HUES64 (cell line): ENCODE measurements around the gene SPATA31E1.

Experiments
- H3K27ac ChIP-seq: 2 replicates; pipeline ENCODE4 v1.7.0; 2013; ENCODE audit warnings: low read depth, low read length, inconsistent platforms
- H3K27me3 ChIP-seq: 2 replicates; pipeline ENCODE4 v1.6.1; 2013; ENCODE audit warnings: mild to moderate bottlenecking, low read length; ENCODE audit not compliant: insufficient read depth
- H3K36me3 ChIP-seq: 2 replicates; pipeline ENCODE4 v1.6.1; 2013; ENCODE audit warnings: mild to moderate bottlenecking, low read length; ENCODE audit not compliant: insufficient read depth
- H3K4me1 ChIP-seq: 2 replicates; pipeline ENCODE4 v1.6.1; 2013; ENCODE audit warnings: mild to moderate bottlenecking, low read length, moderate library complexity; ENCODE audit not compliant: insufficient read depth
- H3K4me3 ChIP-seq: 2 replicates; pipeline ENCODE4 v1.5.1; 2013; ENCODE audit warnings: mild to moderate bottlenecking, low read length, moderate library complexity
- H3K9ac ChIP-seq: 2 replicates; pipeline ENCODE4 v1.6.1; 2013; ENCODE audit warnings: mild to moderate bottlenecking, low read depth, low read length
- H3K9me3 ChIP-seq: 2 replicates; pipeline ENCODE4 v1.6.1; 2013; ENCODE audit warnings: low read depth, low read length; ENCODE audit not compliant: insufficient read depth
- WGBS: fragments of 150-250, 120-280 bp; methylation state at CpG from one replicate; pipeline ENCODE4 v1.1.7; 2013; ENCODE audit warnings: missing lambda C conversion rate; 5-methylcytosine and 5-hydroxymethylcytosine counted together

The SPATA31E1 gene

DNA sequence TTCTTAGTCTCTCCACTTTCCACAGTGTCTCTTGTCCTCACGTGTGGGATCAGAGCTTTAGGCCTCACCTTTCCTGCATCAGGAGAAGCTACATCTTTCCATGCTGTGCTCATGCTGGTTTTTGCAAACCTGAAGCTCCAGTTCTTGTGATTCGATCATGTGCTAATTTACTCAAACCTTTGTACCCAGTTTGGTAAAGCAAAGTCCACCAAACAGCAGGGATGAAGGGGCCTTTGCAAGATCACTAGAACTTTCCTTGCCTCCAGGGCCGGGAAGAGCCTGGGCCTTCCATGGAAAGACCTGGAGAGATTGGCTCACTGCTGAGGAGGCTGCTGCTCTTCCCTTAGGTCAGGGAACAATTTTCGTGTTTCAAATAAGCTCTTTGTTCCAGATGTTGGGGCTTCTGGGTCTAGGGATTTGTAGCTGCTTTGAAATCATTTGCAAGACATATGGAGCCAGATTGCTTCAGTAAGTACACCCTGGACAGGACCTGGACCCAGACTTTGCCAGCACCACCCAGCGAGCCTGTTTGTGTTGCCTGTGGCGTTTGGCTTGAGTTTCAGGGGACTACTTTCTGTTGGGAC is 18.7 kb upstream of the SPATA31E1 start:
- WGBS, result 88% methylated on average over 6 of the region's 6 CpGs
- H3K9me3 ChIP-seq, result 0 out of 2 replicates have a peak, but pooled peaks cover 3% of the 10 kb centered on the region
- H3K27ac ChIP-seq, result no peak overlapping the region
- no peaks in the 10 kb centered on the region for H3K36me3 ChIP-seq
- H3K27me3 ChIP-seq, result no peaks in the 10 kb centered on the region
- no peak overlapping the region for H3K9ac ChIP-seq
- H3K4me3 ChIP-seq, result no peak overlapping the region
- peaks cover 11% of the 10 kb centered on the region; the same call in 1 of the 2 replicates for H3K4me1 ChIP-seq

DNA sequence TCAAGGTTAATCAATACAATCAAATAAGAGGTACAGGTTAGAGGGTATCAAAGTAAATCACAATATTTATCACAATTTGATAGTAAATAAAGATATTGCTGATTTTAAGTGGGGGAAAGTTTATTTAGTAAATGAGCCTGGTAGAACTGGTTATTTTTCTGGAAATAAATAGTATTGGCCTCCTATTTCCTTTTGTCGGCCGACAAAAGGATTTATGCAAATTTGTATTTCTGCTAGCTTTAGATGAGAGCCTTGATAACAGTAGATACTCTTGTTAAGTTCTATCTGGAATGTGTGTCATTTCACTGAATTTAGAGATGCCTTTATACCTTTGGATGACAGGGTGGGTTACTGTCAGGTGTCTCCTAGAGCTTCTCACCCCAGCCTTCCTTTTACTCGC is 17.8 kb upstream of the SPATA31E1 start:
- no peak overlapping the region for H3K9ac ChIP-seq
- peaks cover 11% of the 10 kb centered on the region; the same call in 1 of the 2 replicates for H3K4me1 ChIP-seq
- H3K36me3 ChIP-seq, result no peaks in the 10 kb centered on the region
- no peaks in the 10 kb centered on the region for H3K9me3 ChIP-seq
- H3K4me3 ChIP-seq, result no peak overlapping the region
- 95% methylated on average over 3 of the region's 3 CpGs for WGBS
- no peaks in the 10 kb centered on the region for H3K27me3 ChIP-seq
- H3K27ac ChIP-seq, result no peak overlapping the region

DNA sequence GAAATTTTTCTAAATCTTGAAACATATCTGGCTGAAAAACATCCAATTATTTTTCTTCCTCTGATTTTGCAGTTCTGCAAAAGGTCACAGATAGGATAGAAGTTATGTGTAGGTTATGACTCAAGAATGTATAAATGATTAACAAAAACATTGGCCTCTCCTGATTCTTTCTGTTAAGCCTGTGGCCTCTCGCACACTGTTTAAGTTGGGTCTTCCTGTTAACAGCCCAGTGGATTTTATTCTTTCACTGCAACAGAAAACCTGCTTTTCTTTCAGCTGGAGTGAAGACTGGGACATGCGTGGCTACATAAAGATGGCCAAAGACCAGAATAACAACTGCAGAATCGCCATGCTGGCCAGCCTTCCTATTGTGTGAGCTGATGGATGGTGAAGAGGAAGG is 17.1 kb upstream of the SPATA31E1 start:
- no peak overlapping the region for H3K9ac ChIP-seq
- no peaks in the 10 kb centered on the region for H3K9me3 ChIP-seq
- H3K36me3 ChIP-seq, result no peaks in the 10 kb centered on the region
- no peak overlapping the region for H3K4me3 ChIP-seq
- 89% methylated on average over 3 of the region's 3 CpGs for WGBS
- peaks cover 11% of the 10 kb centered on the region; the same call in 1 of the 2 replicates for H3K4me1 ChIP-seq
- H3K27ac ChIP-seq, result no peak overlapping the region
- no peaks in the 10 kb centered on the region for H3K27me3 ChIP-seq

DNA sequence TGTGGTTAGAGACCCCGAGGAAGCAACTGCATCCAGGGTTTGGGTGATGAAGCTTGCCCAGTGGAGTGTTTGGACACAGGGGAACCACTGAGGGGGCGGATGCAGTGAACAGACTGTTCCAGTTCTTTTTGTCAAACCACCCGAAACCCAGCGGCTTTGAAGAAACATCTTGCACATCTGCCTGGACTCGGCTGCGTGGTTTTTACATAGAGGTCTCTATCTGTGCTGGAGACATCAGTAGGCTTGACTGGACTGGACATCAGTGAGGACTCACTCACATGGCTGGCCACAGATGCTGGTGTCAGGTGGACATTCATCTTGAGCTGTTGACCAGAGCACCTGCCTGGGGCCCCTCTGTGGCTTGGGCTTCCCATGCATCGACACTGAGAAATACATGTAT is 15.3 kb upstream of the SPATA31E1 start:
- Histone ChIP-seq H3K4me3 (no peak overlapping the region), H3K9ac (no peak overlapping the region), H3K9me3 (no peaks in the 10 kb centered on the region), H3K4me1 (peaks cover 9% of the 10 kb centered on the region; the same call in 1 of the 2 replicates), H3K27ac (no peak overlapping the region), H3K27me3 (no peaks in the 10 kb centered on the region), H3K36me3 (no peaks in the 10 kb centered on the region)
- WGBS, result 89% methylated on average over 7 of the region's 7 CpGs

DNA sequence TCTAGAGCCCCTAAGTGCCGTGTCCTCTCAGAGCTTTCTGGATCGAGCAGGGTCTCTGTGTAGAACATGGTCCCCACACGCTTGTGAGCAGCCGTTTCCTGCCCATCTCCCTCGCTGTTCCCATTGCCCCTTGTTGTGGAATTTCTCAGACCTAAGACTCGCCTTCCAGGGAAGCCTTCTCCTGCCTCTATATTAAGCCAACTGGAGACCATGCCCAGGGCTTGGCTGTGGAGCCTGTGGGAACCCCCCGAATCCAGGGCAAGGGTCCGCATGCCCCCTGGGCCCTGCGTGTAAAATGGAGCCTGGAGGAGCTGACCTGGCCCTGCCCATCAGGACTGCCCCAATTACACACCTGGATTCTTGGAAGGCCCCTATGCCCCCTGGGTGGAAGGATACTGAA is 14.5 kb upstream of the SPATA31E1 start:
- Histone ChIP-seq H3K9me3 (no peaks in the 10 kb centered on the region), H3K27ac (no peak overlapping the region), H3K36me3 (no peaks in the 10 kb centered on the region), H3K4me3 (no peak overlapping the region), H3K27me3 (no peaks in the 10 kb centered on the region), H3K9ac (no peak overlapping the region), H3K4me1 (peaks cover 1% of the 10 kb centered on the region; the same call in 1 of the 2 replicates)
- 95% methylated on average over 9 of the region's 9 CpGs for WGBS

DNA sequence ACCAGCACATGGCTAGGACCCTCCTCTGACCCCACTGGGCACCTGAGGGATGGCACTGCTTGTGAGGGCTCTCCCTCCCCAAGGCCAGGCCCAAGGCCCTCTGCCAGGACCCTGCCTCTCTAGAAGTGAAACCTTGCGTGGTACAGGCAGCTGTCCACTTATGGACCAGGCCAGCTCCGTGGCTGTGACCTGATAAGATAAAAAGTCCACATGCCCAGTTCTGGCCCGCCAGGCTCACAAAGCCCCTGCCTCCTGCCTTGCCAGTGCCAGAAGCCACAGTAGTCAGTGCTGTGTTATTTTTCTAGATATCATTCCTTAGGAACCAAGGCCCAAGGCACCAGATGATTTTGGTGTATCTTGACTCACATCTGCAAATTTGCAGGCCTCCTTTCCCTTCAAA is 14.0 kb upstream of the SPATA31E1 start:
- Histone ChIP-seq H3K9ac (no peak overlapping the region), H3K36me3 (no peaks in the 10 kb centered on the region)
- WGBS, result 92% methylated on average over 3 of the region's 3 CpGs

DNA sequence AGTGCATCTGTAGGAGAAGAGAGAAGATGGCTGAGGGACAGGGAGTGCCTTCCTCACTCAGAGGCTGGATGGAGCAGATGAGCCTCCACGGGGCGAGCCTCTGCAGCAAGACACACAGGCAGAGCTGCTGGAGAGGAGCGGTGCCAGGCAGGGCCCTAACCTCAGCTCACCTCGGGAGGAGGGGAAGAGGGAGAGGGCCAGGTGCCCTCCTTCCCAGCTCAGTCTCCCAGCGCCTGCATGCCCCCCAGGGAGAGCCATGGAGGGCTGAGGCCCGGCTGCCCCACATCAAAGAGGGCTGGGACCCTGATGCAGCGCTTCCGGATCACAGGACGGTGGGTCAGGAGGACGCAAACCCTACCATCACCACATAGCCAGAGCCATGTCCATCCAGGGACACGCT is 13.6 kb upstream of the SPATA31E1 start:
- no peaks in the 10 kb centered on the region for H3K9me3 ChIP-seq
- H3K4me1 ChIP-seq, result no peaks in the 10 kb centered on the region
- H3K36me3 ChIP-seq, result no peaks in the 10 kb centered on the region
- H3K4me3 ChIP-seq, result no peak overlapping the region
- H3K9ac ChIP-seq, result no peak overlapping the region
- WGBS, result 87% methylated on average over 11 of the region's 11 CpGs
- no peaks in the 10 kb centered on the region for H3K27me3 ChIP-seq
- H3K27ac ChIP-seq, result no peak overlapping the region

More for the DNA sequence above, 14.0 kb upstream of the SPATA31E1 start:
- Histone ChIP-seq H3K27ac (no peak overlapping the region), H3K4me1 (no peaks in the 10 kb centered on the region; the same call in 1 of the 2 replicates), H3K27me3 (no peaks in the 10 kb centered on the region), H3K4me3 (no peak overlapping the region), H3K9me3 (no peaks in the 10 kb centered on the region)

DNA sequence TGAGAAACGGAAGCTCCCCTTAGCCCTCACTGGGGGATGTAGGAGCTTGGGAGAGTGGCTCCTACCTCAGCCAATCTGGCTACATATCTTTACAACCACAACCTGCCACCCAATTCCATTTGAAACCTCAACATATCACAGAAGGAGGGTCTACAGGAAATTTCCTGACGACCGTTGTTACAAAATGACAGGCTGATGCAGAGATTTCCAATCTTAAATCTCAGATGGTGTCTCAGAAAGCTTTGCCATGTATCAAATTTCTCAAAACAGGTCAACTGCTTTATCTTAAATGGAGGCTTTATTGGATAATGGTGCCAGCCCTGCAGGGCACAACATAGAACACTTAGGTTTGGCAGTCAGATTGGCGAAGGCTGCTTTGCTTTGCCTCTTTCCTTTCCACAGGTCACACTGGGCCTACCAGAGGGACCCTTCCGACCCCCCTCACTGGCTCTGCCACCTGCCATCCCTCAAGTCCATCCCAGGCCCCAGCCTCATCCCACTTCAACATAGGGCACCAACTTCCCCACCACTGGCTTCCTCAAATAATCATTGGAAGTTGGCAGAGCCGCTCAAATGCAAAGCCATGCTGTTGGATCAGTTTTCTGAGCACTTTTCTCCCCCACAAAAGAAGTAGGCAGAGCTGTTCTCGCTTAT is 11.1 kb upstream of the SPATA31E1 start:
- 94% methylated on average over 6 of the region's 7 CpGs for WGBS
- Histone ChIP-seq H3K9ac (no peak overlapping the region), H3K27me3 (no peaks in the 10 kb centered on the region), H3K27ac (no peak overlapping the region), H3K9me3 (no peaks in the 10 kb centered on the region), H3K4me3 (no peak overlapping the region), H3K4me1 (no peaks in the 10 kb centered on the region; the same call in 1 of the 2 replicates), H3K36me3 (no peaks in the 10 kb centered on the region)

DNA sequence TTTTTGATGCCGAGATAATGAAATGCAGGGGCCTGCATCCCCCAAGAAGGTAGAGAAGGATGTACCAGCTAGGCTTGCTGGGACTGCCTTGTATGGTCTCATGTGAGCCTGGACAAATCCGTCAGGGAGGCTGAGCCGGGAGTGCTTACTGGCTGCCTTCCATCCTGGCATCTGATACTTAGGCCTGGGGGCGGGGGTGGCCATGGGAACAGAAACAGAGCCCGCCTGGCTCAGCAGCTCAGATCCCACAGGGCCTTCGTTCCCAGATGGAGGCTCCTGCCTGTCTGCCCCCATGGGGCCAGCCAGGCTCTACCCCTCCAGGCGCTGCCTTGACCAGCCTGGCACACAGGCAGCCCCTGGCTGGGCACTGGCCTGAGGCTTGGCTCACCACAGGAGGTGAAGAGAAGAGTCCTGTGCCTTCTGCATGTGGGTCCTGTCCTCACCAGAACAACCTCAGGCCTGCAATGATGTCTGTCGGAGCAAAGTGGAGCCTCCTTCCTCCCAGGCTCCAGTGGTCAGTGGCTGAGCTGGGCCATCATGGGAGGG is 10.5 kb upstream of the SPATA31E1 start:
- Histone ChIP-seq H3K9me3 (no peaks in the 10 kb centered on the region), H3K36me3 (no peaks in the 10 kb centered on the region), H3K27ac (no peak overlapping the region), H3K27me3 (no peaks in the 10 kb centered on the region), H3K4me1 (no peaks in the 10 kb centered on the region; the same call in 1 of the 2 replicates), H3K9ac (no peak overlapping the region), H3K4me3 (no peak overlapping the region)
- WGBS, result 93% methylated on average over 8 of the region's 8 CpGs

DNA sequence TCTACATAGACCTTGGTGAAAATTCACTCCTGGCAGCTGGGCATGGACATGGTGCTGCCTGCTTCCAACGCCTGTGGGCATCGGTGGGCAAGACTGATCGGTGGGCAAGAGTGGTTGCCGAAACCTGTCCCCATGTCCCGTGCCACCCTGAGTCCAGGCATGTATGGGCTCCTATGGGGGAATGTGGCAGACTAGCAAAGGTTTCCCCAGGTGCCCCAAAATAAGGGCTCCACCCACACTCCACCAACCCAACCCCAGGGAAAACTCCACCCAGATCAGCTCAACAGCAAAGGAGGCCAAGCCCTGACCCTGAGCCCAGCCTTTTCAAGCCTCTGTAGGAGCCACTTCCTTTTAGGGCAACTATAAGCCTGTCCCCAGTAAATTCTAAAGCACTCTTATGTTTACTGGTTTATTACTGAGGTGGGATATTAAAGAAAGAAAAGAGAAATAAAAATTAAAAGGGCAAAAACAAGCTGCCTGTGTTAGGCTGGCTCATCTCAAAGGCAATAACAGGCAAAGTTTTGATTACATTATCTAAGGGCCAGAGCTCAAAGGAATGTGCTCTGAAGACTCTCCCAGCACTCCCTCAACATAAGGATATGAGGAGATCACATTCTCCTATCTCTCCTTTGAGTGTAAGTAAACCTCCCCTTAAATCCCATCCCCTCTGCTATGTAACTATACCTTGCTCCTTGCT is 8.9 kb upstream of the SPATA31E1 start:
- no peak overlapping the region for H3K4me3 ChIP-seq
- no peak overlapping the region for H3K9ac ChIP-seq
- H3K36me3 ChIP-seq, result no peaks in the 10 kb centered on the region
- 95% methylated on average over 5 of the region's 5 CpGs for WGBS
- H3K4me1 ChIP-seq, result no peaks in the 10 kb centered on the region; the same call in 1 of the 2 replicates
- H3K9me3 ChIP-seq, result no peaks in the 10 kb centered on the region
- no peaks in the 10 kb centered on the region for H3K27me3 ChIP-seq
- H3K27ac ChIP-seq, result no peak overlapping the region

DNA sequence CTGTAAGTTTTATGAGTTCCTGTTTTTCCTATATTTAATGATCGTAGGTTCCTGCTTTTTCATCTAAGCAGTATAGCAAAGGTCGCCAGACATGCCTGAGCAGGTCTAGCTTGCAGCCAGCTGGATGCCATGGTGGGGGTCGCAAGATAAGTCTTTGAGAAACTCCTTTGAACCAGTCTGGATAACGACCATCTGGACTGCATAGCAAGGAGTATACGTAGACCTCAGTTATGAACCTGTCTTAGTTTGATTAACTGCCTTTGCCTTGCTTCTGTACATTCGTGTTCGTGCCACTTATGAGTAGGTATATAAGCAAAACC is 8.4 kb upstream of the SPATA31E1 start:
- 89% methylated on average over 7 of the region's 7 CpGs for WGBS
- H3K9ac ChIP-seq, result no peak overlapping the region
- H3K27ac ChIP-seq, result no peak overlapping the region
- no peak overlapping the region for H3K4me3 ChIP-seq
- no peaks in the 10 kb centered on the region for H3K36me3 ChIP-seq
- H3K4me1 ChIP-seq, result peaks cover 3% of the 10 kb centered on the region
- no peaks in the 10 kb centered on the region for H3K27me3 ChIP-seq
- H3K9me3 ChIP-seq, result no peaks in the 10 kb centered on the region
